ENCODE data around the gene CTNNBL1. TPM values are rescaled to one million over a fixed set of nuclear protein-coding genes. Genes with fewer than 3 reads are reported as not detected.
"Not testable (repeated sequence)": the region's sequence is repeated elsewhere in the genome, so short reads cannot be mapped to it uniquely, and the experiment has no call there.

The CTNNBL1 gene
- total RNA-seq, 8 experiments from 2014 or later, result 33.2 to 51.4 (median 37.0) TPM

DNA sequence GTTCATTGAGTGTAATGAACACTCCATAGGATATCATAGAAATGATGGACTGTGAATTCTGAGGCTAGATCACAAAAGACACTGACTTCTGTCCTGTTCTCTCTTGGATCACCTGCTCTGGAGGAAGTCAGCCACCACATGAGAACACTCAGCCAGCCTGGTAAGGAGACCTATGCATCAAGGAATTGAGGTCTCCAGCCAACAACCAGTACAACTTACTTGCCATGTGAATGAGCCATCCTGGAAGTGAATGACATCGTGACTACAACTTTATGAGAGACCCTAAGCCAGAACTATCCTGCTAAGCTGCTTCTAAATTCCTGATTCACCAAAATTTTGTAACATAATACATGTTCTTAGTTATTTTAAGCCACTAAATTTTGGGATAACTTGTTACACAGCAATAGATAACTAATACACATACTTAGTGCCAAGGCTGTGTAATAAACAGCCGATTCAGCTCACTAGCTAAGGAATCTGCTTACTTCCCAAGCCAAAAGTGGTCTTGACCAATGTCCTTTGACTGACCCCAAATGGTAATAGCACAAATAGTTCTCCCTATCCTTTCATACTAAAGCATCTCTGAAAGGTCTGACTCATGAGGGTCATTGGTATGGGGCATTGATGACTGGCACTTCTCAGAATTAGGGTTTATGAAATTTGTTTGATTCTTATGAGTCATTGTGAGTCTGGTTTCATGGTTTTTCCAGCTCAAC lies 6.9 kb upstream of the CTNNBL1 start:
- H3K27ac ChIP-seq, result no peak overlapping the region
- 0 to 96% (median 79%) methylated on average over 1 to 2 of the region's 2 CpGs; no CpG with 5 or more reads in 4 of the 10 experiments for WGBS, 10 experiments
- H3K4me1 ChIP-seq (replicated peaks in 1 of 2), result peaks cover 0 to 3% of the 10 kb centered on the region in 2 donors
- ATAC-seq (replicated peaks in 6 of 8), result no peak
- in situ Hi-C loops (cut with MboI; ENCODE audit: low pct_unique_long_range_greater_than_20kb in 2 of 9, low sequenced_read_pairs in 9 of 9, unreplicated experiment in 9 of 9), result no loop called here
- H3K4me3 ChIP-seq, result no peak overlapping the region

DNA sequence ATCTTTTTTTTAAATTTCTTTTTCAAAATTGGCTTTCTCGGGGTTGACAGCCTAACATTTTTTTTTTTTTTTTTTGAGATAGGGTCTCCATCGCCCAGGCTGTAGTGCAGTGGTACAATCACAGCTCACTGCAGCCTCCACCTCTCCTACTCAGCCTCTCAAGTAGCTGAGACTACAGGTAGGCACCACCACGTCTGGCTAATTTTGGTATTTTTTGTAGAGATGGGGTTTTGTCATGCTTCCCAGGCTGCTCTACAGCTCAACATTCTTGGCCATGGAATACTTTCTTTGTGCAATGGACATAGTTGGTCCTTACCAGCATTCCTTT lies 6.4 kb upstream of the CTNNBL1 start:
- no peak overlapping the region for H3K27ac ChIP-seq
- WGBS, 10 experiments, result 14 to 83% (median 59%) methylated on average over 1 to 3 of the region's 3 CpGs; no CpG with 5 or more reads in 2 of the 10 experiments
- H3K4me1 ChIP-seq (replicated peaks in 1 of 2), result no peaks in the 10 kb centered on the region
- in situ Hi-C loops (cut with MboI; ENCODE audit: low pct_unique_long_range_greater_than_20kb in 2 of 9, low sequenced_read_pairs in 9 of 9, unreplicated experiment in 9 of 9), result no loop called here
- no peak overlapping the region for H3K4me3 ChIP-seq
- no peak for ATAC-seq (replicated peaks in 6 of 8)

DNA sequence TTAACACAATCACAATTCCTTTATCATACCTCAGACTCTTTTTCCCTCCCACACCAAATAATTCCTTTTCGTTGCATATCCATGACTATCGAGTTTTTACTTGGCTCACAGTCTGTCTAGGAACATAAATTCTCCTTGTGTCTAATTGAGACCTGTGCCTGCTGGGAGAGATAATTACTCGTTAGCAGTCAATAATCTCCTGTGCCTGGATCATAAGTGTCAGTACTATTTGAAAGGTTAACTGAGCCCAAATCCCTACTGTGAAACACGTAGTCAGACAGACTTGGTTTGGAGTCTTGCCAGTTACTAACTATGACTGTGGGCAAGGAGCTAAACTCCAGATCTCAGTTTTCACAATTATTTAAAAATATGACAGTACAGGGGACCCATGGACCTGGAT lies 5.7 kb upstream of the CTNNBL1 start:
- Histone ChIP-seq H3K4me3 (no peak overlapping the region), H3K27ac (no peak overlapping the region), H3K4me1 (replicated peaks in 1 of 2) (no peaks in the 10 kb centered on the region)
- in situ Hi-C loops (cut with MboI; ENCODE audit: low pct_unique_long_range_greater_than_20kb in 2 of 9, low sequenced_read_pairs in 9 of 9, unreplicated experiment in 9 of 9), result no loop called here
- no peak for ATAC-seq (replicated peaks in 6 of 8)
- 0 to 100% (median 52%) methylated on average over 1 to 4 of the region's 4 CpGs for WGBS, 10 experiments

DNA sequence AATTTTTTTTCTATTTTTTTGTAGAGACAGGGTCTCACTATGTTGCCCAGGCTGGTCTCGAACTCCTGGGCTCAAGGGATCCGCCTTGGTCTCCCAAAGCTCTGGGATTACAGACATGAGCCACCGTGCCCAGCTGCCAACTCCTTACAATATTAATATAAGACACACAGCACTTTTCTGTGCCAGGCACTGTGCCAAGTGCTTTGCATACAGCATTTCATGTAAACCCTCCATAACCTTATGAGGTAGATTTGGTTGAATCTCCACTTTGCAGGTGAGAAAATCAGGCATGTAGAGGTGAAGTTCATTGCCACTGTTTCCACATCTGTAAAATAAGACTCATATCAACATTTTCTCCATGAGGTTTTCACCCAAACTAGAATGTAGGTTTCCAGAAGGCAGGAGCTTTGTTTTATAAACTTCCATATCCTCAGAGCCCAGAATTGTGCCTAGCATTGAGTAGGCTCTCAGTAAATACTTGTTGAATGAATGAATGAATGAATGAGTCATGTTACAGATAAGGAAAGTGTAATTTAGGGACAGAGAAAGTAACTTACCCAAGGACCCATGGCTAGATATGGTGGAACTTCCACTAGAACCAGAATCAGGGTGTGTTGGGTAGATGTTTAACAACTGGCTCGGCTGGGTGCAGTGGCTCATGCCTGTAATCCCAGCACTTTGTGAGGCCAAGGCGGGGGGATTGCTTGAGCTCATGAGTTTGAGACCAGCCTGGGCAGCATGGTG lies 3.0 kb upstream of the CTNNBL1 start:
- Histone ChIP-seq H3K4me3 (no peak overlapping the region), H3K27ac (no peak overlapping the region), H3K4me1 (replicated peaks in 1 of 2) (peaks cover 0 to 12% of the 10 kb centered on the region in 2 donors)
- ATAC-seq (replicated peaks in 6 of 8), result no peak
- in situ Hi-C loops (cut with MboI; ENCODE audit: low pct_unique_long_range_greater_than_20kb in 2 of 9, low sequenced_read_pairs in 9 of 9, unreplicated experiment in 9 of 9), result no loop called here
- 50 to 82% (median 62%) methylated on average over 1 to 5 of the region's 5 CpGs; no CpG with 5 or more reads in 4 of the 10 experiments for WGBS, 10 experiments

DNA sequence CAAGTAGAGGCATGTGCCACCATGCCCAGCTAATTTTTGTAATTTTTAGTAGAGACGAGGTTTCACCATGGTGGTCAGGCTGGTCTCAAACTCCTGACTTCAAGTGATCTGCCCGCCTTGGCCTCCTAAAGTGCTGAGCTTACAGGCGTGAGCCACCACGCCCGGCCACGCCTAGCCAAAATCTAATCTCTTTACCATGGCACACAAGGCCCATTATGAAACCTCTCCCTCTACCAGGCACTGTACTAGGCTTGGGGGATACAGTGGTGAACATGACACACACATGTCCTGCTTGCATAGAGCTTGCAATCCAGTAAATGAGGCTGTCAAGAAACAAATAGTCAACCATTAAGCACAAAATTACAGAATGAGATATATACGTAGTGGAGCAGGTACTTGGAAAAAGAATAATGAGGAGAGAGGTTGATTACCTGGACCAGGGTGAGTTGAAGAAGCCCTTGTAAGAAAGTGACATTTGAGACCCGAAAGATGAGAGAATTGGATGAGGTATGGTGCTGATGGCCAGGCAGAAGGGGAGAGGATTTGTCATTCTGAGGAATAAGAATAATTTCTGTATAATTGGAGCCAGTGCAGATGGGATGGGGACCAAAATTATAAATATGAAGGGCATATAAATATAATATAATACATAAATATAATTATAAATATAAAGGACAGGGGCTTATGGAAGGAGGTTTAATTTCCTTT lies 1.2 kb upstream of the CTNNBL1 start:
- no peak overlapping the region for H3K27ac ChIP-seq
- ATAC-seq (replicated peaks in 6 of 8), result no peak
- WGBS, 10 experiments, result 29 to 100% (median 72%) methylated on average over 1 to 8 of the region's 8 CpGs; no CpG with 5 or more reads in 1 of the 10 experiments
- H3K4me1 ChIP-seq (replicated peaks in 1 of 2), result peaks cover 0 to 13% of the 10 kb centered on the region in 2 donors
- no peak overlapping the region for H3K4me3 ChIP-seq
- in situ Hi-C loops (cut with MboI; ENCODE audit: low pct_unique_long_range_greater_than_20kb in 2 of 9, low sequenced_read_pairs in 9 of 9, unreplicated experiment in 9 of 9), result no loop called here

DNA sequence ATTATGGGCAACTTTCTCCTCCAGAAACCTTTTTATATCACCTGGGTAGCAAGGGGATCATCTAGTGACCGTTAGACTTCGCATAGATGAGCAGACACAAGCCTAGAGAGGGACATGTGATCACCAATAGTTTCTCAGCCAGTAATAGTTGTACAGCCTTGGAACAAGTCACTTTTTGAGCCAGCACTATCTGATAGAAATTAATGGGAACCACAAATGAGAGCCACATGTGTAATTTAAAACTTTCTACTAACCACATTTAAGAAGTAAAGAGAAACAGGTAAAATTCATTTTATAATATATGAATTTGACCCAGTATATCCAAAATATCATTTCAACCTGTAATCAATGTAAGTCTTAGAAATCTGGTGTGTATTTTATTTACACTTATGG lies 592 bp upstream of the CTNNBL1 start:
- peak overlapping the region; percentile 43 to 82 (median 67) for H3K4me3 ChIP-seq
- no peak for ATAC-seq (replicated peaks in 6 of 8)
- H3K4me1 ChIP-seq (replicated peaks in 1 of 2), result peaks cover 0 to 13% of the 10 kb centered on the region in 2 donors
- H3K27ac ChIP-seq, result no peak overlapping the region
- WGBS, 10 experiments, result 0 to 100% (median 69%) methylated on average over 1 to 2 of the region's 2 CpGs; no CpG with 5 or more reads in 1 of the 10 experiments
- in situ Hi-C loops (cut with MboI; ENCODE audit: low pct_unique_long_range_greater_than_20kb in 2 of 9, low sequenced_read_pairs in 9 of 9, unreplicated experiment in 9 of 9), result no loop called here

DNA sequence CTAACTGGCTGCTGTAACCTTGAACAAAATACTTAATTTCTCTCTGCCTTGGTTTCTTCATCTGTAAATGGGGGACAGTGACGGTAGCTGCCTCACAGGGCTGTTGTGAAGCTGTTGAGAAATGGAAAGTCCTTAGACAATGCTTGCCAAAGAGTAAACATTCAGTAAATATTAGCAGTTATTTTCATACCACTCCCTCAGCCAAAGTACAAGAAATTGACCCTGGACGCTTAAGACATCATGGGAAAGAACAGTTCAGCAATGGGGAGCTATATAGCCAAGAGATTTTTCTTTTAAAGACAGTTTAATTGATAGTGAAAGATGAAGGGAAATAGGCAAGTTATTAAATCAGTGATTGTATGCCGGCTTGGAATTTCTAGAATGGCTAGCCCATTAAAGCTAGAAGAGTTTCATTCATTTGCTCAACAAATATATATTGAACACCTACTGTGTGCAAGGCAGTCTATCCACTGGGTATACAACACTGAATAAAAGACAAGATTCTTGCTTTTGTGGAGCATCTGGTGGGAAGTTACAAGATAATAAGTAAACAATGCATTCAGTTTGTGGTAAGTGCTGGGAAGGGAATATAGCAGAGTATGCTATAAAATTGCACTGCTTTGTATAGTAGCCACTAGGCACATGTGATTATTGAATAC lies 2.0 kb downstream of the CTNNBL1 start:
- H3K27ac ChIP-seq, result no peak overlapping the region
- H3K4me1 ChIP-seq (replicated peaks in 1 of 2), result peaks cover 0 to 13% of the 10 kb centered on the region in 2 donors
- 47 to 100% (median 92%) methylated on average over 1 to 3 of the region's 3 CpGs; no CpG with 5 or more reads in 1 of the 10 experiments for WGBS, 10 experiments
- H3K4me3 ChIP-seq, result no peak overlapping the region
- no peak for ATAC-seq (replicated peaks in 6 of 8)
- in situ Hi-C loops (cut with MboI; ENCODE audit: low pct_unique_long_range_greater_than_20kb in 2 of 9, low sequenced_read_pairs in 9 of 9, unreplicated experiment in 9 of 9), result no loop called here

DNA sequence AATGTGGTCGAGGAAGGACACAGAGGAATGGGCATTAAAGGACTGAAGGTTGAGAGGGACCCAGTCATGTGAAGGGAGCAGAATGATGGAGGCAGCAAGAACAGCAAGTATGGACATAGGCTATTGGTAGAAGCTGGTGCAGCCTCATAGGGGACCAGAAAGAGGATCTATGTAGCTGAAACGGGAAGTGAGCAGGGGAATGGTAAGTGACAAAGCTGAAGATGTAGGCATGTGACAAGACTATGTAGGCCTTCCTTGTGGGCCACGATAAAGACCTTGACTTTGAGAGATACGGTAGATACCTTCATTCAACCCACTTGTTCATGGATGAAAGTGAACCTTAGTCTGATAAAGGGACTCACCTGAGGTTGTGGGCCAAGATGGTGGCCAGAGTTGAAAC lies 3.5 kb downstream of the CTNNBL1 start:
- H3K4me3 ChIP-seq, result no peak overlapping the region
- ATAC-seq (replicated peaks in 6 of 8), result no peak
- peaks cover 0 to 13% of the 10 kb centered on the region in 2 donors for H3K4me1 ChIP-seq (replicated peaks in 1 of 2)
- in situ Hi-C loops (cut with MboI; ENCODE audit: low pct_unique_long_range_greater_than_20kb in 2 of 9, low sequenced_read_pairs in 9 of 9, unreplicated experiment in 9 of 9), result no loop called here
- WGBS, 10 experiments, result 40 to 100% (median 93%) methylated on average over 1 to 4 of the region's 4 CpGs
- no peak overlapping the region for H3K27ac ChIP-seq

DNA sequence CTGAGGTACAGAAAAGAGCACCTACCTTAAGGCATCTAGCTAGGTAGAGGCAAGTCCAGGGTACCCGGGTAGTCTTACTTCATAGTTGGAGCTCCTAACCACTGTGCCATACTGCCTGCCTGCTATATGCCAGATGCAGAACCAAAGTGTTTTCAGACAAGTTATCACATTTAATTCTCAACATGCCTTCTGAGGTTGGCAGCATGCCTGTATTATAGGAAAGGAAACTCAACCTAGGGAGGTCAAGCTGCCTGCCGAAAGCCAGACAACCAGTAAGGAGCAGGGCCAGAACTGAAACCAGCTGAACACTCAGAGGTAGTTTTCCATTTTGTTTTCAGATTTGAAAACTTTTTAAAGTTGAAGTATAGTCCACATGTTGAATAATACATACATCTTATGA lies 5.4 kb downstream of the CTNNBL1 start:
- peaks cover 0 to 13% of the 10 kb centered on the region in 2 donors for H3K4me1 ChIP-seq (replicated peaks in 1 of 2)
- no peak overlapping the region for H3K4me3 ChIP-seq
- WGBS, 10 experiments, result 64 to 100% (median 86%) methylated on average over 1 to 2 of the region's 2 CpGs; no CpG with 5 or more reads in 4 of the 10 experiments
- no peak for ATAC-seq (replicated peaks in 6 of 8)
- in situ Hi-C loops (cut with MboI; ENCODE audit: low pct_unique_long_range_greater_than_20kb in 2 of 9, low sequenced_read_pairs in 9 of 9, unreplicated experiment in 9 of 9), result no loop called here
- no peak overlapping the region for H3K27ac ChIP-seq

DNA sequence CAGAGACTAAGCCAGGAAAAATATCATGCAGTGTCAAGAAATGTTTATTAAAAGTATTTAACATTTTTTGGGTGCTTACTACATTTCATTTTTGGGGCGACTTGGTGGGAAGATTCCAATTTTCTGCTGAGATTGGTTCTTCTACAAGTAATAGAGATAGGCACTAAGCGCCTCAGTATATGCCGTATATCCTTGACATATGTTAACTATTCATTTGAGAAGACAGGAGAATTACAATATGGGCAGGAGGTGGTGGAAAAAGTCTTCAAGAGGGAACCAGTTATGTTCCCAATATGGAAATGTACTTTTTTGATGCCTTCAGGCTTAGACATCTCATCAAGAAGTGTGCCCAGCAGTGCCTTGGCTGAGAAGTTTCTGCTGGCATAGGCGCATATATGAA lies 6.5 kb downstream of the CTNNBL1 start:
- Histone ChIP-seq H3K27ac (no peak overlapping the region), H3K4me1 (replicated peaks in 1 of 2) (peaks cover 0 to 6% of the 10 kb centered on the region in 2 donors), H3K4me3 (no peak overlapping the region)
- ATAC-seq (replicated peaks in 6 of 8), result peak in 1 of 8 experiments; percentile 89
- 83 to 100% (median 93%) methylated on average over 1 to 4 of the region's 4 CpGs; no CpG with 5 or more reads in 3 of the 10 experiments for WGBS, 10 experiments
- in situ Hi-C loops (cut with MboI; ENCODE audit: low pct_unique_long_range_greater_than_20kb in 2 of 9, low sequenced_read_pairs in 9 of 9, unreplicated experiment in 9 of 9), result no loop called here

DNA sequence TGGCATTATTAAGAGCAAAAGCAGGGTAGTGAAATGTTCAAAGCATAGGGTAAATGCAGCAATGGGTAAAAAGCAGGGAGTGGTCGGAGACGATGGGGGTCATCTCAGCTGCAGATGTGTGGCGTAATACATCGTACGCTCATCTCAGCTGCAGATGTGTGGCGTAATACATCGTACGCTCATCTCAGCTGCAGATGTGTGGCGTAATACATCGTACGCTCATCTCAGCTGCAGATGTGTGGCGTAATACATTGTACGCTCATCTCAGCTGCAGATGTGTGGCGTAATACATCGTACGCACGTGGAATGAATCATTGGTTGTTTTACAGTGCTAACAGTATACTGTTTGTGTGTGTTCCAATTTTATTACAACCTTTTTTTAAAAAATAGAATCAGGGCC lies 7.8 kb downstream of the CTNNBL1 start:
- not testable (repeated sequence) for H3K27ac ChIP-seq

DNA sequence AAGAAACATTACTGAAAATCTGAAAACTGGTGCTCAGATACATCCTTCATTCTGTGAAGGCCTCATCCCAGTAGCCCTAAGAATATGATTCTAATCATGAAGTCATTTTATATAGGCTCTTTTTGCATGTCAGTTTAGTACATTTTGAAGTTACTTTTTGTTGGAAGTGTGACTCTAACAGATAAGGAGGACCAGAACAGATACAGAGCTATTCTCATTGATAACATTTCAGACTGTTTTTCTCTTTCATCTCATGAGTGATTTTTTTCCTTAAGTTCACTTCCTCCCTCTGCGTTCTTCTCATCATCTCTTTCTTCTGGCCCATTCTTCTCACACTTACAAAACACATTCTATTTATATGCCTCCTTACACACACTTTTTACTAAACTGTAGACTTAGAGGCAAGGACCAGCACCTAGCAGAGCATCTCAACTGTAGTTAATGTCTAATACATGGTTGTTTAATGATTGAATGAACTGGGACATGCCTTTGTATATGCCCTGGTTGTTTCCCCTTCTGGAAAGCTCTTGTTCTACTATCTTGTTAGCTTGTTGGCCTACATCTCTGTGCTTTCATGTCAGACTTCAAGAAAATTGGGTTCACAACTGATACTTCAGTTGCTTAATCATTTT lies 8.7 kb downstream of the CTNNBL1 start:
- in situ Hi-C loops (cut with MboI; ENCODE audit: low pct_unique_long_range_greater_than_20kb in 2 of 9, low sequenced_read_pairs in 9 of 9, unreplicated experiment in 9 of 9), result no loop called here
- Histone ChIP-seq H3K27ac (no peak overlapping the region), H3K4me3 (no peak overlapping the region), H3K4me1 (replicated peaks in 1 of 2) (no peaks in the 10 kb centered on the region)
- 65 to 100% (median 91%) methylated on average over 1 of the region's 1 CpG; no CpG with 5 or more reads in 1 of the 10 experiments for WGBS, 10 experiments
- no peak for ATAC-seq (replicated peaks in 6 of 8)

More for the DNA sequence above, 7.8 kb downstream of the CTNNBL1 start:
- H3K4me3 ChIP-seq; in situ Hi-C loops (cut with MboI; ENCODE audit: low pct_unique_long_range_greater_than_20kb in 2 of 9, low sequenced_read_pairs in 9 of 9, unreplicated experiment in 9 of 9); H3K4me1 ChIP-seq (replicated peaks in 1 of 2); ATAC-seq (replicated peaks in 6 of 8): not testable (repeated sequence)
- 47 to 97% (median 81%) methylated on average over 2 to 8 of the region's 17 CpGs; no CpG with 5 or more reads in 5 of the 10 experiments for WGBS, 10 experiments
